ENCODE results near the gene FUT8.
A peak's percentile ranks its signal among the peaks of the same experiment; 100 is the strongest.

Gene FUT8

GRCh38 chr14:65412032-65412846 is at the start of gene FUT8:
Gene FUT8, plus strand, starts transcription at chr14:65412730. Its CDS starts 148,834 bp downstream, at chr14:65561564.
- peak; percentile 97 for DNase-seq

DNA sequence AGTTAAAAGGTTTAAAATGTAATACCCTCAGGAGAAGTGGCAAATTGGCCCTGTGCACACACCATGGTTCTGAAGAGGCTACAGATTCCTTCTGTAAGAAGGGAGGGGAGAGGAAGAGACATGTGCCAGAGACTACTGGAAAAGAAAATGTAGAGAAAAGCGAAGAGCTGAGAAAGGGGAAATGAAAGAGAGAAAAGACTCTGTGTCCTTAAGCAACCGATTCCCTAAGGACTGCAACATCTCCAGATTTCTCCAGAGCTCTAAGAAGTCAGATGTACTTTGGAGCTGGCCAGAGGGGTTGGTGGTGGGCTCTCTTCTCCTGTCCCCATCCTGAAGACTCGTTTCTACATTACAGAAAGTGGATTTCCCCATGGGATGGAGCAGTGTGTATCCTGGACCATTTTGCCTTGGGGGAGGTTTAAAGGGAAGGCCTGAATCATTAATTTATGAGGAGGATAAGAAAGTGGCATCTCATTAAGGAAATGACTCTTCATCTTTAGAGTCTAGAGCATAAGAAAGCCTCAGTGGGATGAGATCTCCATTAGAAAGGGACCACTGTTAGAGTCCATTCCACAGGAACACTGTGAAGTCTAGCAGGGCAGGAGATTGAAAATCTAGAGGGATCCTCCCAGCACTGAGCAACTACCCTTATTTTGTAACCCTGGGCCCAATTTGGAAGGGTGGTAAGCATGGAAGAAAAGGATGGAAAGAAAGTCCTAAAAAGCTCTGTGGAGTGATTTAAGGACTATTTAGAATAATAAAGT is 45.5 kb upstream of the FUT8 start:
- DNase-seq = no peak

DNA sequence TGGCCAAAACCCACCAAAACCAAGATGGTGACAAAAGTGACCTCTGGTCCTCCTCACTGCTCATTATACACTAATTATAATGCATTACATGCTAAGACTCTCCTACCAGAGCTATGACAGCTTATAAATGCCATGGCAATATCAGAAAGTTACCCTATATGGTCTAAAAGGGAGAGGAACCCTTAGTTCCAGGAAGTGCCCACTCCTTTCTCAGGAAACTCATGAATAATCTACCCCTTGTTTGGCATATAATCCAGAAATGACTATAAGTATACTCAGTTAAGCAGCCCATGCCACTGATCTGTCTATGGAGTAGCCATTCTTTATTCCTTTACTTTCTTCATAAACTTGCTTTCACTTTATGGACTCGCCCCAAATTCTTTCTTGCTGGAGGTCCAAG is 43.0 kb upstream of the FUT8 start:
- no peak for DNase-seq

GRCh38 chr14:65370801-65371248 is 41.7 kb upstream of the FUT8 start:
- no peak for DNase-seq

- DNase-seq = no peak
Observed at GRCh38 chr14:65371784-65372183, 40.7 kb upstream of the FUT8 start.

DNA sequence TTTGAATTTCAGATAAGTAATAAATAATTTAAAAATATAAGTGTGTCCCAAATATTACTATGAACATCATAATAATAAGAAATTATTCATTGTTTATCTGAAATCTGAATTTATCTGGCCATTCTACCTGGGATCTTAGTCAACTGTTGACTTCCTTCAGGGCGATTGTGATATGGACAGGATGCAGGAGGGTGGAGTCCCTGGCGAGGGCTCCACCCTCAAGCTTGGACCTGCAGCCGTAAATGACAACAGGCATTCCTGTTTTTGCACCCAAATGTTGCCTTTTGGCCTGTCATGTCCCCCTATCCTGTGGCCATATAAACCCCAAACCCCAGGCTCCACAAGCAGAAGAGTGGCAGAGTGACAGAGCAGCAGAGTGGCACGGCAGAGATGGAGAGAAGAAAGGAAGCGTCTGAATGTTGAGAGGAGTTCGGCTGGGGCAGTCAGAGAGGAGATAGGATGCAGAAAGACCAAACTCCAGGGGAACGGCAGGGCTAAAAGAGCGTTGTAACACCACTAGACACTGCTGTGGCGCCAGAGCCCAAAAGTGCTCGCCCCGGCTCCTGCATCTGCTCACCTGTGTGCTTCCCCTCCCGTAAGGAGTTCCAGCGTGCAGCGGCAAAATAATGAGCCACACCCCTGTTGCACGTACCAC is 39.4 kb upstream of the FUT8 start:
- DNase-seq = no peak

DNA sequence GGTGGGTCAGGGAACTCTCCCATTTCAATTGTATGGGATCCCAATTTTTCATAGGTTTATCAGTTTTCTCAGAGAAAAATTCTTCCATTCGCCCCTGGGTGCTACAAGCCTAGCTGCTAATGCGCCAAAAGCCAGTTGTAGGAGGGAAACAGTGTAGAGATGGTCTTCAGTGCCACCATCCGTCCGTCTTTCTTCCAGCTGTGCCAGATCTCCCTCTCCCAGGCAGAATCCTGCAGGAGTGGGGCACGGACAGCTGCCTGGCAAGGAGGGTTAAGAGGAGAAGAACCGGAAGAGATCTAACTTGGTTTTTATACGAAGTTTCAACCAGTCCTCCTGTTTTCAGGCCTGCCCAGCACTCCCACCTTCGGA is 38.9 kb upstream of the FUT8 start:
- DNase-seq = no peak

DNA sequence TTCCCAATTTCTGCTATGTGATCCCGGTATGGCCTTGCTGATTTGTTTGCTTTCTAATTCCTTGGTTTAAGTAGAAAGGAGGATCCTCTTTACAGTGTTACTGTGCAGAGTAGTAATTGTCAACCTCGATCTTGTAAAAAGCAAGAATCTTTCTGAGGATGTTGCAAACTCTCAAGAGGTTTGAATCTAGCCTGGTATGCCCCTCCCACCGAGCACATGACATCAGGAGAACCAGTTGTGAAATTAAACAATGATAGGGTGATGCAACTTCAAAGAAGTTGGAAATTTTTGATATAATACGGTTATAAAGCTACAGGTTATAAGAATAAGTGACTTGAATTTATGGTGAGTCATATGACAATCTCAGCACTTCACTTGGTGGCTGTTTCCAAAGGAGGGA is 35.0 kb upstream of the FUT8 start:
- DNase-seq = no peak

GRCh38 chr14:65382586-65382985 is 29.9 kb upstream of the FUT8 start:
- DNase-seq = no peak

GRCh38 chr14:65387171-65387570 is 25.4 kb upstream of the FUT8 start:
- DNase-seq = no peak

- peak; percentile 18 for DNase-seq
Observed at GRCh38 chr14:65387628-65388027, 24.9 kb upstream of the FUT8 start.

DNA sequence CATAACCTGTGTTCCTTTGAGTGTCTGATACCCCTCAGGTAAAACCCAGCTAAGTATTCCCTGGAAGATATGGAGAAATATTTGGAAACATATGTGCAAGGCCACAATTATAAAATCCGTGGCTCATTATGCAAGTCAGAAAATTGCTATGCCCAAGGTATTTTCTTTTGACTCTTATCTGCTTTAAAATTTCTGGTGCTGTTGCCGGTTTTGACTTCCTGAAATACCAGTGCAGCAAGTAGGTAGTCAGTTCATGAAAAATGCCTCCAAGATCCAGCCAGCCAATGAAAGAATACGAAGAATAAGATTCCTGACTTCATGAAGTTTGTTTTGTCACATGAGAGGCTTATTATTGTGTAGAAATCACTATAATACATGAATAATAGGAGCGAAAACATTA is 20.2 kb upstream of the FUT8 start:
- no peak for DNase-seq

DNA sequence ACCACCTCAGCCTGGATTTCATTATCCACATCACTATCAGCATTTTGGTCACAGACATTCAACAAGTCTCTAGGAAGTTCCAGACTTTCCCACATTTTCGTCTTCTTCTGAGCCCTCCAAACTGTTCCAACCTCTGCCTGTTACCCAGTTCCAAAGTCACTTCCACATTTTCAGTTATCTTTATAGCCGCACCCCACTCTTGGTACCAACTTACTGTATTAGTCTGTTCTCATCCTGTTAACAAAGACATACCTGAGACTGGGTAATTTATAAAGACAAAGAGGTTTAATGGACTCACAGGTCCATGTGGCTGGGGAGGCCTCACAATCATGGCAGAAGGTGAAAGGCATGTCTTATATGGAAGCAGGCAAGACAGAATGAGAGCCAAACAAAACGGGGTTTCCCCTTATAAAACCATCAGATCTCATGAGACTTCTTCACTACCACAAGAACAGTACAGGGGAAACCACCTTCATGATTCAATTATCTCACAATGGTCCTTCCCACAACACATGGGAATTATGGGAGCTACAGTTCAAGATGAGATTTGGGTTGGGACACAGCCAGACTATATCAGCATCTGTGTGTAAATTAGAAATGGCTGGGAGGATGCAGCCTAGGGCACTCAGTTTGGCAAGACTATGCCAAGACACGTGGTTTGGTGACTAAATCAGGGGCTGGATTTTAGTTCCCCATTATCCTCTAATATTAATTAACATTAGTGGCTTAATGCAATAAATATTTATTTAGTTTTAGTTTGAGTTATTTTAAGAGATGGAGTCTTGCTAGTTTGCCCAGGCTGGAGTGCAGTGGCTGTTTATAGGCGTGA is 16.2 kb upstream of the FUT8 start:
- DNase-seq = no peak

DNA sequence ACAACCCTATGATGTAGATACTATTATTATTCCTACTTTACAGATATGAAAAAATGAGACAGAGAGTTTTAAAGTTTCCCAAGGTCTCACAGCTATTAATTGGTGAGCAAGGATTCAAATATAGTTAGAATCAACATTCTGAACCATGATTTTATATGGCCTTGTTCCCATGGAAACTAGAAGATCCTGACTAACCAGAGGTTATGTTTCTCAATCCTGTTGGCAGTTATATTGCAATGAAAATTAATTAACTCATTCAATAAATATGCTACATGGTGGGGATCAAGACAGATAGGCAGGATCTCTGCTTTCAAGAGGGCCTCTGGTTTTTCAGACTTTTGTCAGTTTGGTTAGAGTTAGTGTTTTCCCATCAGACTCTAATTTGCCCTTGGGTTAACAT is 9.3 kb upstream of the FUT8 start:
- no peak for DNase-seq

DNA sequence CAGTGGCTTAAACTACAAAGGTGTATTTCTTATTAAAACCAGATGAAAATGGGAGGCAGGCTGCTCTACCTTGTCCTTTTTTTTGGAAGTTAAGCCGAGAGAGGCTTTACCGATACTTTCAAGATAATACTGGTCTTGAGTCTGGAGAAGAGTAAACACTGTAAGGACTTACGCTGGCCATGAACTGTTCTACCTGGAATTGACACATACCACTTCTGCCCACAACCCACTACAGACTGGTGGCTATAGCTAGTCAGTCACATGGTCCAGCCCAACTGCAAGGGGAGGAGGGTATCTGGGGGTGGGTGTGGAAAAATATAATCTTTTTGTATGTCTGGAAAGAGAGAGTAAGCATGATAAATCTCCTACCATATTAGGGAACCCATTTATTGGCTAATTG is 4.4 kb upstream of the FUT8 start:
- no peak for DNase-seq

DNA sequence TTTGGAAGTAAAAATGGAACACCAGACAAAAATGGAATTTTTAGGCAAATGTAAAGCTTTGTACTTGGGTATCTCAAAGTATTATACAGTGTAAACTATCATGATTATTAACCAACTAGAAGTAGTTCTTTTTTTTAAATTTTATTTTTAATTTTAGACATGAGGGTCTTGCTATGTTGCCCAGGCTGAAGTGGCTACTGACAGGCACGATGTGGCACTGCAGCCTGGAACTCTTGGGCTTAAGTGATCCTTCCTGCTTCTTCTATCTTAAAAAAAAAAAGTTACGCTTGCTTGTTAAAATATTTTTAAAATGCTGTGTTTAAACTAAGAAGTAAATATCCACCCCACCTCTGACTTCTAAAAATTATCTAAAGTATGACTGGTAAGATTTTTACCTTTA is 1.9 kb upstream of the FUT8 start:
- no peak for DNase-seq

GRCh38 chr14:65411656-65412031 is 886 bp upstream of the FUT8 start:
- peak; percentile 96 for DNase-seq

DNA sequence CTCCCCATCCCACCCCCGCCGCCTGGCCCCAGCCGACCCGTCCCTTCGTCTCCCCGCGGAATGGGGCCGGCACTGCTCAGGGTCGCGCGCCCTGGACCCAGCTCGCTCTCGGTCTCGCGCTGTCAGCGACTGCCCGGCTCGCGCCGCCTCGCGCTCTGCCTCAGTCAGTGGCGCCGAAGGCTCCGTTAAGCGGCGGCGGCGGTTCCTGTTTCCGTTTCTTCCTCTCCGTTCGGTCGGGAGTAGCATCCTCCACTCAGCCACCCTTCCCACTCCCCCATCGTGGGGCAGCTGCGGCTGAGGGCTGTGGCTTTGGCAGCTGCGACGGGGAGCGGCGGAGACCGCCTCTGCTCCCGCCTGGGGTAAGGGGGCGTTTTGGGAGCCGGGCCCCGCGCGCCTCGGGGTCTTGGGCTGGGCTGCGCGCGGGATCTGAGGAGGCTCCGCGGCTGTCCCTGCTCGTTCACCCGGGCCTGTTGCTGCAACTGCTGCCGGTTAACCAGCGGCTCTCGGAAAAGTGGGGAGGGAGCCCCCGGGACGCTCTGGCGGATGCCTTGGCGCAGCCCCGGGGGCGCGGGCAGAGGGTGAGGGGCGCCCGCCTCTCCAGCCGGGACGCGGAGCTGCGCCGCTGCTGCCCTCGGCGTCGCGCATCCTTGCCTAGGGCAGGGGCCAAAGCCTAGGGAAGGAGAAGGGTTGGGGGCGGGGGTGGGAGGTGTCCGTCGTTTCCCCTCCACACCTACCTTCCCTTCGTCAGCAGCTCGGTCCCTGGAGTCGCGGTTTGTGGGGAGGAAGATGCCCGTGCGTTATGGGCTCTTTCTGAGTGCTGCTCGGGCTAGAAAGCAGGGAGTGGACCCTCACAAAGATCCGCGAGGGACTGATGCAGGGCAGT is 567 bp downstream of the FUT8 start:
- DNase-seq = peak; percentile 83

GRCh38 chr14:65413739-65414045 is 1.2 kb downstream of the FUT8 start:
- peak; percentile 48 for DNase-seq

- DNase-seq = peak; percentile 63
Observed at GRCh38 chr14:65414961-65415589, 2.5 kb downstream of the FUT8 start.

GRCh38 chr14:65415613-65416012 is 3.1 kb downstream of the FUT8 start:
- DNase-seq = no peak
